Measurements from ENCODE around the gene NPHS1.

- TF ChIP-seq CTCF (IDR thresholded peaks at IDR 0.05) (no peak), POLR2A (IDR thresholded peaks at IDR 0.05) (no peak)
Observed at GRCh38 chr19:35824150-35824549, 28.2 kb downstream of the NPHS1 start.

Measured in breast epithelium (tissue), 3 donors.